ENCODE results near the gene BARD1.

DNA sequence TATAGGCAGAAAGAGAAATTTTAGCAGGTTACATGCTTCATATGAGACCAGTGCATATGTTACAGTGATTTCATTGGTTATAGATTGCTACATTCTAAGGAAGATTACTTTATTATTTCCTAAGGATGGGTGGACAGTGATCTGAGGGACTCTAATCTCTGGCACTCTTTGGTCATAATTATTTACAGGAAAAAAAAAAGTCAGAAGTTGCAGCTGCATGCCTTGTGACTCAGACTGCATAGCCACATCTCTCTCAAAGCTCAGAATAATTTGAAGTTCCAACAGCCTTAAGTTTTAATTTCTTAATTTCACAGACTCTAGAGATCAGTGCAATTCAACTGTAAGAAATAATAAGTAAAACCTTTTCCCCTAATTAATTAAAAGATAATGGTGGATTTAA, 27.1 kb upstream of the BARD1 start:
- TF ChIP-seq, protein P1, sequence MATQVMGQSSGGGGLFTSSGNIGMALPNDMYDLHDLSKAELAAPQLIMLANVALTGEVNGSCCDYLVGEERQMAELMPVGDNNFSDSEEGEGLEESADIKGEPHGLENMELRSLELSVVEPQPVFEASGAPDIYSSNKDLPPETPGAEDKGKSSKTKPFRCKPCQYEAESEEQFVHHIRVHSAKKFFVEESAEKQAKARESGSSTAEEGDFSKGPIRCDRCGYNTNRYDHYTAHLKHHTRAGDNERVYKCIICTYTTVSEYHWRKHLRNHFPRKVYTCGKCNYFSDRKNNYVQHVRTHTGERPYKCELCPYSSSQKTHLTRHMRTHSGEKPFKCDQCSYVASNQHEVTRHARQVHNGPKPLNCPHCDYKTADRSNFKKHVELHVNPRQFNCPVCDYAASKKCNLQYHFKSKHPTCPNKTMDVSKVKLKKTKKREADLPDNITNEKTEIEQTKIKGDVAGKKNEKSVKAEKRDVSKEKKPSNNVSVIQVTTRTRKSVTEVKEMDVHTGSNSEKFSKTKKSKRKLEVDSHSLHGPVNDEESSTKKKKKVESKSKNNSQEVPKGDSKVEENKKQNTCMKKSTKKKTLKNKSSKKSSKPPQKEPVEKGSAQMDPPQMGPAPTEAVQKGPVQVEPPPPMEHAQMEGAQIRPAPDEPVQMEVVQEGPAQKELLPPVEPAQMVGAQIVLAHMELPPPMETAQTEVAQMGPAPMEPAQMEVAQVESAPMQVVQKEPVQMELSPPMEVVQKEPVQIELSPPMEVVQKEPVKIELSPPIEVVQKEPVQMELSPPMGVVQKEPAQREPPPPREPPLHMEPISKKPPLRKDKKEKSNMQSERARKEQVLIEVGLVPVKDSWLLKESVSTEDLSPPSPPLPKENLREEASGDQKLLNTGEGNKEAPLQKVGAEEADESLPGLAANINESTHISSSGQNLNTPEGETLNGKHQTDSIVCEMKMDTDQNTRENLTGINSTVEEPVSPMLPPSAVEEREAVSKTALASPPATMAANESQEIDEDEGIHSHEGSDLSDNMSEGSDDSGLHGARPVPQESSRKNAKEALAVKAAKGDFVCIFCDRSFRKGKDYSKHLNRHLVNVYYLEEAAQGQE (IDR thresholded peaks at IDR 0.05) = no peak
- TF ChIP-seq CTCF (IDR thresholded peaks at IDR 0.05; ENCODE audit: low read depth, low read length, missing input control) (no peak), JUND (IDR thresholded peaks at IDR 0.05) (no peak), GABPA (IDR thresholded peaks at IDR 0.05 in 1 of 2, conservative IDR thresholded peaks at IDR 0.05 in 1 of 2) (no peak), TAF1 (conservative IDR thresholded peaks at IDR 0.05) (no peak), RAD21 (IDR thresholded peaks at IDR 0.05) (no peak), EGR1 (IDR thresholded peaks at IDR 0.05; ENCODE audit: low read depth in 2 of 2) (no peak), MAX (IDR thresholded peaks at IDR 0.05) (no peak), SP1 (IDR thresholded peaks at IDR 0.05) (no peak), YY1 (IDR thresholded peaks at IDR 0.05) (no peak), RXRA (IDR thresholded peaks at IDR 0.05) (no peak)
- TF ChIP-seq, protein P2, sequence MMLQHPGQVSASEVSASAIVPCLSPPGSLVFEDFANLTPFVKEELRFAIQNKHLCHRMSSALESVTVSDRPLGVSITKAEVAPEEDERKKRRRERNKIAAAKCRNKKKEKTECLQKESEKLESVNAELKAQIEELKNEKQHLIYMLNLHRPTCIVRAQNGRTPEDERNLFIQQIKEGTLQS (IDR thresholded peaks at IDR 0.05) = no peak

Data from liver (tissue), 3 donors.